GM18861 (cell line): ENCODE measurements around the gene RNASEL.

Source experiments
- ATAC-seq: cut with Tn5 transposase; IDR thresholded peaks from one replicate; pipeline ENCODE4 v1.9.1; 2021; ENCODE audit not compliant: unreplicated experiment

Gene RNASEL

GRCh38 chr1:182601913-182602312, 12.9 kb upstream of the RNASEL start:
- no peak for ATAC-seq

GRCh38 chr1:182601416-182601786, 12.3 kb upstream of the RNASEL start:
- ATAC-seq: peak; percentile 22

- ATAC-seq: no peak
Observed at GRCh38 chr1:182600745-182601415, 11.8 kb upstream of the RNASEL start.

GRCh38 chr1:182600036-182600713, 11.1 kb upstream of the RNASEL start:
- ATAC-seq: no peak

- no peak for ATAC-seq
Observed at GRCh38 chr1:182599339-182599738, 10.3 kb upstream of the RNASEL start.

GRCh38 chr1:182598296-182598695, 9.2 kb upstream of the RNASEL start:
- ATAC-seq: no peak

GRCh38 chr1:182596934-182597333, 7.9 kb upstream of the RNASEL start:
- ATAC-seq: no peak

- ATAC-seq: no peak
Observed at GRCh38 chr1:182595641-182596240, 6.7 kb upstream of the RNASEL start.

- no peak for ATAC-seq
Observed at GRCh38 chr1:182589931-182590330, 875 bp upstream of the RNASEL start.

GRCh38 chr1:182589520-182589919, 464 bp upstream of the RNASEL start:
- ATAC-seq: no peak

- peak; percentile 28 for ATAC-seq
Observed at GRCh38 chr1:182587666-182588499, 1.2 kb downstream of the RNASEL start.

- ATAC-seq: no peak
Observed at GRCh38 chr1:182587093-182587492, 2.0 kb downstream of the RNASEL start.

GRCh38 chr1:182586380-182586779, 2.7 kb downstream of the RNASEL start:
- ATAC-seq: no peak

- ATAC-seq: no peak
Observed at GRCh38 chr1:182584746-182585145, 4.3 kb downstream of the RNASEL start.

GRCh38 chr1:182580736-182581135, 8.3 kb downstream of the RNASEL start:
- ATAC-seq: no peak

GRCh38 chr1:182575540-182576149, 13.4 kb downstream of the RNASEL start:
- ATAC-seq: no peak

GRCh38 chr1:182574156-182574555, 14.9 kb downstream of the RNASEL start:
- no peak for ATAC-seq

GRCh38 chr1:182570611-182570970, 18.5 kb downstream of the RNASEL start:
- no peak for ATAC-seq

- ATAC-seq: no peak
Observed at GRCh38 chr1:182569939-182570610, 19.0 kb downstream of the RNASEL start.

- ATAC-seq: no peak
Observed at GRCh38 chr1:182568647-182569284, 20.3 kb downstream of the RNASEL start.
